GM10847 (cell line): Measurements from ENCODE around the gene SPINK7.

ENCODE experiments used
- POLR2A ChIP-seq: IDR thresholded peaks from 2 replicates; pipeline ENCODE4 v1.6.1; 2011; ENCODE audit not compliant: insufficient read length; ENCODE audit errors: extremely low read depth

Gene SPINK7

DNA sequence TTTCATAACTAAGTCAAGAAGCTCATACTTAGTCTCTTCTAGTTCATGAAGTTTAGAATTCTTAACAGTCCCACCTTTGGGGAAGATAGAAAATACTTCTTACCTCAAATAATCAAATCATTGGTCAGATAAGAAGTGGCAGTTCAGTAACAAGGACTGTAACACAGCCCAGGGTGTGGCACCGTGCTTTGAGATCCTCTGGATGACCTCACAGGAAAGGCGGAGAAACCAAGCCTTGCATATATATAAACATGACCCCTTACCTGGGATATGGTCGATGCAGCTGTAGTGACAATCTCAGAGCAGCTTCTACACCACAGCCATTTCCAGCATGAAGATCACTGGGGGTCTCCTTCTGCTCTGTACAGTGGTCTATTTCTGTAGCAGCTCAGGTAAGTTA is at the start of gene SPINK7:
Gene SPINK7, plus strand, starts transcription at position 271 of the 400 bp plus-strand sequence. Its CDS starts 61 bp downstream, at position 332.
- TF ChIP-seq POLR2A = no peak

DNA sequence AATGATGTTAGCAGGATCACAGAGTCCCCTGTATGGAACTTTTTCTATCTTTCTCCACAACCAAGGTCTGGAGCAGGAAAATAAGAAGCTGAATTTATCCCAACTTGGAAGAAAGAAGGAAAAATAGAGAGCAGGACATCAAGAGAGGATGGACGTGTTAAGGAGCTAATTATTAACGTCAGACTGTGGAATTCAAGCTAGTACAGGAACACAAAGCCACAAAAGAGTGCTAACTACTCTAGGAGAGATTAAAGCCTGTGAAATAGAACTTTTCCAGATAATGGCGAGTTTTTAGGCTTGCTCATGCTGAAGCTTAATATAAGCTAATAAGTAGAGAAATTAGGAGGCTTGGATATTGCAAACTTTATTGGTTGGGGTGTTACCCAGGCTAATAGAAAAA is 44.3 kb upstream of the SPINK7 start:
- no peak for TF ChIP-seq POLR2A

DNA sequence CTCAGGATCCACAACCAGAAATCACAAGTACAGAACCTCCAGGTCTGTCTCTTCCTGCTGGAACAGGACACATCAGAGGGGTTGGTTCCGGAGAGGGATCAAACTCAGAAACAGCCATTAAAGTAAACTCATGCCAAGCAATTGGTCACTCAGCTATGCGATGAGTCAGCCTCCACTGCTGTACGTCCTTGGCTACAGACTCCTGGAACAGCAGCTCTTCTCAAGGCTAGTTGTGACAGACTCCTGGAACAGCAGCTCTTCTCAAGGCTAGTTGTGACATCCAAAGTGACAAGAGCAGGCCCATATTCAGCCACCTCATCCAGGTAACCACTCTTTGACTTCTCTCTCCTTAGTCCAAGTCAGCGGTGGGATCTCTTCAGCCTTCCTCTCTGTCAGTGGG is 43.7 kb upstream of the SPINK7 start, which contains the start of gene SPINK13:
Gene SPINK13, plus strand, starts transcription at position 229 of the 400 bp plus-strand sequence. CDS start 1,279 bp downstream, outside the sequence.
- TF ChIP-seq POLR2A = no peak

DNA sequence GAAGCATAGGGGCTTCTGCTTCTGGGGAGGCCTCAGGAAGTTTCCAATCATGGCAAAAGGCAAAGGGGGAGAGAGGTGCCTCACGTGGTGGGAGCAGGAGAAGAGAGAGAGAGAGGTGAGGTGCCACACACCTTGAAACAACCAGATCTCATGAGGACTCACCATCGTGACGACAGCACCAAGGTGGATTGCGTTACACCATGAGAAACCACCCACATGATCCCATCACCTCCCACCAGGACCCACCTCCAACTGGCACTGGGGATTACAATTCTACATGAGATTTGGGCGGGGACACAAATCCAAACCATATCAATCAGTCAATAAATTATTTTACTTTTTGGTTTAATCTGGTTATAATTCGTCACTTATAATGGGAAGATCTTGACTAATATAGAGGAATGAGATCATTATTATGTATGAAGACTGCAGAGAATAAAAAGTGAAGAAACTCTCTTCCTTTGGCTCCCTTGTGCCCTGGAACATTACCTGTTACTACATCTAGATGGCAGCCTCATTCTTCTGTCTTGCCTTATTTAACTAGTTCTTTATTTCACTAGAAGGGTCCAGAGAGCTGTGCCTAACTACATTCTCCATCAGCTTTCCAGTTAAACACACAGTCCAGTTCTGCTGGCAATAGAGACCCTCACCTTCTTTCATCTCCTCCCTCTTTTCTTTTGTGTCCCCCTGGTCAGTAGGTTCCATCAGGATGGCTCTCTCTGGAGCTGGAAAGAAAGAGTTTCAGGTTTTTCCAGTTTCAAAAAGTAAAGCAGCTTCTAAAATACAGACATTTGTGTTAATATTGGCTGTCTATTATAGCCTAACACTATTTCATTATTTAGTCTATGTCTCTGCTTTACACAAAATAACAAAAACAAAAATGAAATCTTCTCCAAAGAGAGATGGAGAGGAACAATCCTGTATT is 21.7 kb upstream of the SPINK7 start:
- no peak for TF ChIP-seq POLR2A

DNA sequence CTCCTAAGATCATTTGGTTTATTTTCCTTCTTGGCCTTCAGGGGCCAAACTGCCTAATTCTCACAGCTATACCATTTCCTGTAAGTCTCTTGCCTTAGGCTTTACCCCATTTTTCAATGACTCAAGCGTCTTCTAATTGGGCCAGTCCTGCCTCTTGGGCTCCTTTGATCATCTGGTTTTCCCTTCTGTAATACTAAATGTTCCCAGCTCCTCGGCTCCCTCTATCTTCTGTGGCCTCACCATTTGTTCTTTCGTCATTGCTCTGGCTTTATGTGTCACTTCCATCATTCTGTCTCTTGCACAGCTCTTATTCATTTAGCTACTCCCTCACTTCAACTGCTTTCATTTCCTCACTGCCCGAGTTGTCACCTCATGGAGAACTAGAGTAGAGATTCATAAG is 14.5 kb upstream of the SPINK7 start:
- TF ChIP-seq POLR2A = no peak

DNA sequence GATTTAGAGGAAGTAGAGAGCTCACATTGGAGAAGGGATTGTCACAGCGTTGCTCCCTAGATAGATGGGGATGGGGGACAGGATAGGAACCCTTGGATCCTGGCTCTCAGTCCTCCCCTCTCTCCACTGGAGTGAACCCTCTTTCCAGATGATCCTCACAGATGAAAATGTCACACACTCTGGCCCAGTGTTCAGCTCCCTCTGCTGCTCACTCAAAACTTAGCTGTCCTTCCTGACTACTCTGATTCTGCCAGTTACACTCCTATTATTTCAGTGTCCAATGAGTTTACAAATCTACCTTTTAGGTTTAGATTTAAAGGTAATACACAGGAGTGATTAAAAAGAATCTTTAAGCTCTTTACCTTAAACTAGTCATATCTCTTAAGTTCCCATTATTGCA is 5.8 kb upstream of the SPINK7 start:
- TF ChIP-seq POLR2A = no peak

DNA sequence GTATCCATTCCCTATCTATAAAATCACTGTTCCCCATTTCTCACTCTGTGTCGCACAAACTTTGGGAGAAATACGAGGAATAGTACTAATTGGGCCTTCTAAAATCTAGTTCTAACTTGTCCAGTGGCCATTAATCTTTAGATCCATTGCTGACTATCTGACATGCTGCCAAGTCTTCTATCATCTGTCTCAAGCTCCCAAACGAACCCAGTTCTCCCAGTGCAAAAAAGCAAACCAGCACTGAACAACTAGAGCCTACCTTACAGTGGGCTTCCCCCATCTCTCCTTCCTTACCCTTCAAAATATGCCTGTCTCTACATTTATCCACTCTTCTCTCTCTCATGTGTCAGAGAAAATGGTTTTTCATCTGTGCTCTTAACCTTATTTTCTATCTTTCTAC is 3.2 kb upstream of the SPINK7 start:
- TF ChIP-seq POLR2A = no peak

DNA sequence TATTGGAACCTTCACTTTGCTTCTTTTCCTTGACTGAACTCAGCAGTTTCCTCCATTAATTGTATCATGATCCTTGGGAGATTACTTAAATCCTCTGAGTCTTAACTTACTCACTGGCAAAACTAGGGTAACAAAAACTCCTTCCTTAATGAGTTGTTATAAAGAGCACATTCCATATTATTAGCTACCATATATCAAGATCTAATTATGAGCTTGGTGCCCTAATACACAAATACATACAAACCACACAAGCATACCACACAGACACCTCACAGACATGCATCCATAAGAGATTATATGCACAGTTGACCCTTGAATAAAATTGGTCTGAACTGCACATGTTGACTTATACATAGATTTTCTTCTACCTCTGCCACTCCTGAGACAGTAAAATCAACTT is 2.5 kb upstream of the SPINK7 start:
- no peak for TF ChIP-seq POLR2A

DNA sequence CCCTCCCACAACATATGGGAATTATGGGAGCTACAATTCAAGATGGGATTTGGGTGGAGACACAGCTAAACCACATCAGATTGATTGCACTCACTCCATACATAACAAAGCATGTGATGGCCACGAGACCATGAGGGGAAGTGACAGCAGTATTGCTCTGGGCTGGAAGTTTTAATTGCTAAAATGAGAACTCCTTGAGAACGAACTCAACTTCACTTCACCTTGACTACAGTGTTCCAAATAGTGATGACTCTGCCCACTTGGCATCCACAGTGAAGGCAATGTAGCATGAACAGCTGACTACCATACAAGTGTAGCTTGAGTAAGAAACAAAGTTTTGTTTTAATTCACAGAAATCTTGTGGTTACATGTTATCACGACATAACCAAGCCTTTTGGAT is 739 bp upstream of the SPINK7 start:
- TF ChIP-seq POLR2A = no peak

DNA sequence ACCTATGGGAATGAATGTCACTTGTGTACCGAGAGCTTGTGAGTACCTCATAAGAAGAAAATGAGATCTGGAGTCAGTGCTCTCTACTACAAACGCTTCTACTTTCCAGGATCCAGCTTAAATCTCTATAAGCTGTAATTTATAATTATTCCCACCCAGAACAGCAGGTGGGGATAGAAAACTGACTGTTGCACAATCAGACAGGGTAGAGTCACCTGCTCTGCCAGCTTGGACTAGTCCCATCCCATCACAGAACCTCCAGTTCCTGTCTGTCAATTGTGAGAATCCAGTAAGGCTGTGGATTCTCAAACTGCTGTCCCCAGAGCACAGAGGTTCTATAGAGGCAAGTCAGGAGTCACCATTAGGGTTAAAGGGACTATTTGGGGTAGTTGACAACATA is 2.0 kb downstream of the SPINK7 start:
- TF ChIP-seq POLR2A = no peak

DNA sequence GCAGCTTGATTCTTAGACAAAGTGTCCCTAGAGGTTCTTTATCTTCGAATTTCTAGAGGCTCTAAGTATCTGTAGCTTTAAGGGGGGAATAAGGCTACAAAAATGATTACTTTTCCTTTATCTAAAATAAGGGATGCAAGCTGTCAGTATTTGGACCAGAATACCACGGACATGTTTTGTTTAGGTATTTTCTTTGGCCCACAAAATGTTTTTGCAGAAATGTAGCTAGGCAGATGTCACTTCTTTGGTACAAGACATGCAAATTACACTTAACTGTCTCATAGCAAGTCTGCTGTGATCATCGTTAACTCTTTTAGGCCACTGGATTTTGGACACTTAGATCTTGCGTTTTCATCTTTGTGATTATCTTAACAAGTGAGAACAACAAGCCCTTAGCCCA is 2.5 kb downstream of the SPINK7 start:
- no peak for TF ChIP-seq POLR2A

DNA sequence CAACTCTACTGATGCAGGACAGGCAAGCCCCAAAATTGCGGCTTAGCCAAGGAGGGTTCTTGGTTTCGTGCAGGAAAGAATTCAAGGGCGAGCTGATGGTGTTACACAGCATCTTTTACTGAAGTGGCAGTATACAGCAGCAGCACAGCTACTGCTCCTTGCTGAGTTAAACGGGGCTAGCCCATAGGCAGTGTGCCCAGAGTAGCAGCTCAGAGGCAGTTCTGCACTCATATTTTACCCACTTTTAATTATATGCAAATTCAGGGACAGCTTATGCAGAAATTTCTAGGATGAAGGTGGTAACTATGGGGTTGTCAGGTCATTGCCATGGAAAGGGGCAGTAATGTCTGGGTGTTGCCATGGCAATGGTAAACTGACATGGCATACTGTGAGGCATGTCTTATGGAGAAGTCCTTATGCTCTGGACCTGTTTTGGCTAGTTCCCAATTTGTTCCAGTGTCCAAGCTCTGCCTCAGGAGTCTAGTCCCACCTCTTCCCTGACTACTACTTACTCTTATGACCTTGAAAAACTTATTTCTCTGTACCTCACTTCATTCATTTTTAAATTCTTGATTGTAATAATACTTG is 21.1 kb downstream of the SPINK7 start:
- TF ChIP-seq POLR2A = no peak

DNA sequence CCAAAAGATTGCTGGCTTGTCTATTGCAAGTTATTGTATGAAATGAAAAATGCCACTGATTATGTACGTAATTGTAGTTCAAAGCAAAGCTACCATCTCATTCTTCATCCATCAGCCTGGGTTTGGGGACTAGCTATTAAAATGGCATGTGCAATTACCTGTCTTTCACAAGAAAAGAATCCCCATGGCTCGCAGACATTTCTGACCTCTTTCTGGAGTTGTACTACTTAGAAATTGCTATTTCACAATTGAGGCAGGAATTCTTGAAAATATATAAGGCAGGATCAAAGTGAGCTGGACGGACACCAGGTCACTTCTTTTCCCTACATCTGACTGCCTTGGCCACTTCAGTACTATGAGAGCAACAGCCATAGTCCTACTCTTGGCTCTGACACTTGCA is 23.0 kb downstream of the SPINK7 start, which contains the start of gene SPINK9:
Gene SPINK9, plus strand, starts transcription at position 301 of the 400 bp plus-strand sequence. Its CDS starts 55 bp downstream, at position 356.
- TF ChIP-seq POLR2A = no peak

DNA sequence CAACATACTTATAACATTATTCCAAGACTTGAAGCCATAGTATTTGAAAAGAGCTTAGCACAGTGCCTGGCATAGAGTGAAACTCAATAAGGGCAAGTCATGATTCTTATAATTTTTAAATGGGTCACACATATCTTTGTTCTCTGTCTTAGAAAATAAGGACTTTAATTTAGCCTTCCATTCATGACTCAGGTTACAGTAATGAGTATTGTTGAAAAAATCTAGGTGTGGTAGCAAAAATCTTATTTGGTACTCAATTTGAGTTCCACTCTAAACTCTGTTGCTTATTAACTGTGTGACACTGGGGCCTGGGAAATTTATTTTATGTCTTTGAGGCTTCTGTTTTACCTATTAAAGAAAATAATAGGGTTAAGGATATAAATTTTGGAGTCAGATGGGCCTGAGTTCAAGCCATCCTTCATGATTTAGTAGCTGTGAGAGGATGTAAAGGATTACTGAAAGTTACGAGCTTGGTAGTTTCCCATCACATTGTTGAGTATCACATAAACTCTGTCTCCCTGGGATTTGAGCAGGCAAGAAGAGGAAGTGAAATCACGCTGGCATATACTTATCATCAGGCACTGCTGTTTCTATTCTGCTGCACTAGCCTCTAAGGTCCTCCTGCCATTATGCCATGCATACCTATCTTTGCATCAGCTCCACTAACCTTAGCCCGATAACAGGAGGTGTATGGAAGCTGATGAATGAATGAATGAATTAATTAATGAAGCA is 24.6 kb downstream of the SPINK7 start:
- no peak for TF ChIP-seq POLR2A

DNA sequence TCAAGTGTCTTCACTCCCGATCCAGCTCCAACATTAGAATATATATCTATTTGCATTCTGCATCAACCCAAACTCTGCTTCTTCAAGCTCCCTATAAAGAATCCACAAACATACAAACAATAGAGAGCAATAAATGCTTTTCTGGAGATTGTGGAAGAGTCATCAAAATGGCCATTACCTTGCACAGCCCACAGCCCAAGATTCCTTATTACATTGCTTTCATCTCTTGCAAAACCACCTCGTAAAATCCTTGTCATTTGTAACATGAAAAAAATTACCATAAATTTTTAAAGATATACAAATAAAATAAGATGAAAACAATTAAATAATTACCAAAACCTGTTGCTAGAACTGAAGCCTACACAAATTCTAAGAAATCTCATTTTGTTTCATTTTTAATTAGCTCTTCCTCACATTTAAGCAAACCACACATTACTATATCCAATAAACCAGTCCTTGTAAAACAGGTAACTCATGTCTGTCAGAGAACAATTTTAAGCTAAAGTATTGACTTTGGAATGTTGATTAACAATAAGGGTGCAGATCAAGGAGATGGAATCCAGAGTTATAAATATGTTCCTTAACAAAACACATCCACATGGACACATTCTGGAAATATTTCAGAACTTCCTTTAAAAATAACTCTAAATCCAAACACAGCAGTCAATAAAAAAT is 30.3 kb downstream of the SPINK7 start:
- TF ChIP-seq POLR2A = no peak
